Stimulated activated CD4-positive, alpha-beta T cell treated with anti-CD3 and anti-CD28 coated beads, Interleukin-1b, Interleukin-23, amount 100 ng/mL, for 4 hours (primary cell): ENCODE measurements around the gene DMD.
"Not testable (repeated sequence)": the region's sequence is repeated elsewhere in the genome, so short reads cannot be mapped to it uniquely, and the experiment has no call there.

Source experiments
- DNase-seq, 2 donors: peaks; one replicate each; pipeline ENCODE4 v3.0.0-alpha.2; 2020; ENCODE audit warnings: low read depth in 2 of 2

Gene DMD

GRCh38 chrX:32867781-32868523 lies 343.4 kb downstream of the DMD start:
- no peak for DNase-seq

DNA sequence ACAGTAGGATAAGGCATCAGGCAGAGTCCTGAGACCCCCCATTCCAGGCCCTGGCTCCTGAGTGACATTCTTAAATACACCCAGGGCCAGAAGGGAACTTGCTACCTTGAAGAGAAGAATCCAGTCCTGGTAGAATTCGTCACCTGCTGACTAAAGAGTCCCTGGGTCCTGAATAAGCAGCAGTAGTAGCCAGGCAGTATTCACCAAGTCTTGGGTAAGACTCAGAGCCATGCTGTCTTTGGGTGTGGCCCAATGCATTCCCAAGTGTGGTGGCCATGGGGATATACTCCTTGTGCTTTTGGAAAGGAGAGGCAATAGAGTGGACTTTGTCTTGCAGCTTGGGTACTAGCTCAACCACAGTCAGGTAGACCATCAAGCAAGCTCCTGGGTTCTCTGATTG lies 359.1 kb downstream of the DMD start:
- DNase-seq: no peak

GRCh38 chrX:32851556-32851955 lies 359.8 kb downstream of the DMD start:
- DNase-seq: no peak

DNA sequence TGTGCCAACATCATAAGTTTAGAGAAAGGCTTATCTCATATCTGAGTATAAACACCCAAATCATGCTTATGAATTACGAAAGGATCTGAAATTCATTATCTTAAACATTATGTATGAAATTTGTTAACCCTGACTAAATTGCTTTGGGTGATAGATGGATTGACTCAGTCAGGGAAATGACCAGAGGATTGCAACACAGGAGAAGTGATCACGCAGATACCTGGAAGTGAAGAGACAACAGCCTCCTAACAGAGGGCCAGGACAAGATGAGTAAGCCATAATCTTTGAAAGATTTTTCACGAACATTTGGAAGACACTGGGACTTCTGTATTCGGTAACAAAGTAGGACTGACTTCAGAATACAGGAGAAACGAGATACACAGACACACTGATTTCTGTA lies 363.4 kb downstream of the DMD start:
- DNase-seq: no peak

- no peak for DNase-seq
These were observed 369.3 kb downstream of the DMD start for GRCh38 chrX:32842053-32842452.

DNA sequence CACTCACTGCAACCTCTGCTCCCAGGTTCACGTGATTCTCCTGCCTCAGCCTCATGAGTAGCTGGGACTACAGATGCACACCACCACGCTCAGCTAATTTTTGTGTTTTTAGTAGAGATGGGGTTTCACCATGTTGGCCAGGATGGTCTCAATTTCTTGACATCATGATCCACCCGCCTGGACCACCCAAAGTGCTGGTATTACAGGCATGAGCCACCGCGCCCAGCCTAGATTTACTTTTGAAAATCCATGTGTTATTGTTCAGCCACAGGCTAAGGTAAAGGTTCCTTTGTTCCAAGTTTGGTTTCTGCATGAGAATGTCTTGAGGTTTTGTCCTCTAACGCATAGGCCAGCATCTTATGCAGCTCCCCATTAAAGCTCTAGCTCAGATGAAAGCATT lies 371.6 kb downstream of the DMD start:
- no peak for DNase-seq

DNA sequence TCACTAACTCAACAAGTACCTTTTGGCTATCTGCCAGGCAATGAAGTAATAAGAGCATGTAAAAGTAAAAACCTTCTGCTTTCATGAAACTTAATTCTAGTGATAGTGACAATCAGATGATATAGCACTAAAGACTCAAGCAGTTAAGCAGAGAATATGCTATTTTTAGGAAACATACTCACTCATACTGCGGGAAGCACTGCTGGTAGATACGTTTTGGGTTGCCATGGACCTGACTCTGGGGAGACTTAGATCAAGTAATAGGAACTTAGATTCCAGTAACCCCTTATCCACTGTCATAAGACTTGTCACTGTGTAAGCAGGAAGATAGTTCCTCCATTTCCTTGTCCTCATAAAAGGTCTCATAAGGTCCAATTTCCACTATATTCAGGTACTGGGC lies 386.3 kb downstream of the DMD start:
- no peak for DNase-seq

- DNase-seq: no peak
These were observed 407.3 kb downstream of the DMD start for GRCh38 chrX:32804034-32804433.

DNA sequence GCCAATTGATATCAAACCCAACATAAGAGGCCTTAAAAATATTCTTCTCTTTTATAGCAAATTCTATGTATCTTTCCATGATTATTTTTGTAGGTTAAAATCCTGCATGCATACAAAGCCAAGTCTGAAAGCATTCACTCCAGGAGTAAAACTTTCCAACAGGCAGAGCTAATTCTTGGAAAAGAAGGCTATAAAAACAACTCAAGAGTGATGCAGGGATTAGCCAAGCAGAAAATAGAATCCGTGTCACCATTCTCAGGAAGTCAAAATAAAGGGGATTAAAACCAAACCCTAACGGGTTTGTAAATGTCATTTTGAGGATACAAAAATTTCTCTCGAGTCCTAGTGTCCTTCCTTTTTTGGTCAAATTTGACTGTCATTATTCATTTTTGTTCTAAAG lies 412.4 kb downstream of the DMD start:
- no peak for DNase-seq

DNA sequence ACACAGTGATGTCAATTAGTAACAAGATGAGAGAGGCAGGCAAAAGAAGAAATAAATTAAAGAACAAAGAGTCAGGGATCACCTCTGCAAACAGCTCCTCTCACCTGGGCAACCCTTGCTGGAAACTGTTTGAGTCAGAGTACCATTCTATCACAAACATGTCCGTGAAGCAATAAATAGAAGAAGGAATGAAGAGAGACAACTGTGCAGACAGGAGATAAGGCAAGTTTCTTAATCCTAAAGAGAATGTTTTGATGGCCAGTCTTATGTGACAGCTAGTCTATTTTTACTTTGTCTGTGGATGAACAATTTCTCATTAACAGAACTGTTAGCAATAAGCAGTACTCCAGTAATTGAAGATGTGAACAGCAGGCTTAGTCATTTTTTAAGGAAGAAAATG lies 422.4 kb downstream of the DMD start:
- DNase-seq: no peak

GRCh38 chrX:32780109-32780508 lies 431.2 kb downstream of the DMD start:
- DNase-seq: no peak

DNA sequence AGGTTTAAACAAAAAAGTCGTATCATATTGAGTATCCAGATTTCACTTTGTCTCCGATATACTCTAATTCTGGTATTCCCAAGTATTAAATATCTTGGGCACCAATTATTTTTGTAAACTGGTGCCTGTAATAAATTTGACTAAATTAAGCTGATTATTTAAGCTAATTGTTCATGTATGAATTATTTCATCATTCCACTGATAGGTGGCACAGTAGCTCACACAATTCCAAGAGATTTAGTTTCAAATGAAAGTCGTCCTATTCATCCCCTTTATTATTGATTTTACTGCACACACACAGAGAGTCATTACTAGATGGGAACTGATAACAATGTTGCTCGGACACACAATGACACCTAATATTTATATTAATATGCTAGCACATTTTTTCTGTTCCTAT lies 432.4 kb downstream of the DMD start:
- DNase-seq: no peak

- DNase-seq: no peak
These were observed 436.4 kb downstream of the DMD start for GRCh38 chrX:32774966-32775365.

DNA sequence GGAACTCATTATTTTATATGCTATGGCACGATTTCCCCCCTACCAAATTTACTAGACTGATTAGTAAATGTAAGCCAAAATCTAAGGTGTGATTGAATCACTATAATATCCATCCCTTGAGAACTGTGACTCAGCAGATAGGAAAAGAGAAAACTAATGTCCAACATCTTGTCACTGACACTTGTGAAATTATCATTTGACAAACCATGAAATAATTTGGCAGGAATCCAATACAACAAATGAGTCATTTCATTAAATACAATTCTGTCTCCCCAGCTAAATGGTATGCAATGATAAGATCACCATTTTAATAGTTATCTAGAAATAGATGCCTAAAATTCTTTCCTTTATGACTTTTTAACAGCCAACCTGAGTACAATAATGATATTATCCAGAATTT lies 462.3 kb downstream of the DMD start:
- no peak for DNase-seq

DNA sequence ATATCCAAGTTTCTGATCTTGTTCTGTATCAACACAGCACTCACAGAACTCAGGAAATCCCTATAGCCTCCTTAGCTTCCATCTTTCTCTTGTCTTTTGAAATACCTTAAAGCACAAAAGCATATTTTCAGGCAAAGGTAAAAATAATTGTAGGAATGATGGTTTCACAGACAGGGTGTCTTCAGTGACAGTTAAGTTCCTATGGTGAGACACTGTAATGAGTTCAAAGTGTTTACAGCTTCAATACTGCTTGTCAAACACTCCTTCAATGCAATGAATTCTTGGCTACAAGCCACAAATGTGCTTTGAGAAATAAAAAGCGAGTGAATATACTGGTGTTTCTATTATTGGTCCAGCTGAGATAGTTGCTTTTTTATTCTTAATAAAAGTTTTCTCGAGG lies 466.0 kb downstream of the DMD start:
- no peak for DNase-seq

- no peak for DNase-seq
These were observed 466.4 kb downstream of the DMD start for GRCh38 chrX:32744921-32745320.

DNA sequence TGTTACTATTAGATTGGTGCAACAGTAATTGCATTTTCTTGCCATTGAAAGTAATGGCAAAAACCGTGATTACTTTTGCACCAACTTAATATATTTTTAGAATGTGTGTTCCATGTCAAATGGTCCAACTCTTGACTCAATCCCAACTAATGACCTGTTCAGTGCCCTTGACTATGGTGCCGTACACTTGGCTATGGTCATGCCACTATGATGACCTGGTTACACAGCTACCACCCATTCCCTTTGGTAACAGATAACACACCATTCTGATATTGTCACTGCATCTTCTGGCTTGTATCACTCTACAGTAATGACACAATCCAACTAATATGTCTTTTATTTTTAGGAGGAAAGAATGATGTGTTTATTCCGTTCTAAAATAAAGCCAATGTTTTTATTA lies 469.4 kb downstream of the DMD start:
- no peak for DNase-seq

DNA sequence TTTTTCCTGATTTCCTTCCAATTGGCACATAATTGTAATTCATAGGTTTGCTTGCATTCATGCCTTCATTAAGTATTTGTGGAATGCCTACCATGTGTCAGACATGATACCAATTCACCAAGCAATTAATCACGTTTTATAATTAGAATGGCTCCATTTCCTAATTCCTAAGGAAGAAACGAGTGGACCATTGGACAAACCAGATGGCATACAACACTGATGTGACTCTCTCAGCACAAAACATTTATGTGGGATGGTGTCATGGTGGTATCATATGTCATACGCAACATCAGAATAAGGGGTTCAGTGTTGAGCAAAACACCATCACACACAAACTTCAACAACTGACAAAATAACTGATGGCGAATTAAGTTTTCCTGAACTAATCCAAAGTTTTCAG lies 502.8 kb downstream of the DMD start:
- DNase-seq: no peak

- DNase-seq: not testable (repeated sequence)
These were observed 506.0 kb downstream of the DMD start for GRCh38 chrX:32705385-32705784.

DNA sequence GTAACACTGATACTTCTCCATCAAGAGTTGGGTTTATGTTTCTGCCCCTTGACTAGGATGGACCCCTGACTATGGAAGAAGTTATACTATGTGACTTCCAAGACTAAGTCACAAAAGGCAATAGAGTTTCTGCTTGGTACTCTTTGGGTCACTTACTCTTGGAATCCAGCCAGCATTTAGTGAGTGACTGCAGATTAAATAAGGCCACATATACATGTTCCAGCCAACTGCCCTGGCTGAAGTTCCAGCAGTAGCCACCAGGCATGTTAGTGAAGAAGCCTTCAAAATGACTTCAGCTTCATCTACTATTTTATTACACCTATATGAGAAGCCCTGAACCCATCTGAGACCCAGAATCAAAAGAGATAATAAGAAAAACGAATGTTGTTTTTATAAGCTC lies 524.0 kb downstream of the DMD start:
- no peak for DNase-seq

GRCh38 chrX:32678487-32678886 lies 532.9 kb downstream of the DMD start:
- no peak for DNase-seq

DNA sequence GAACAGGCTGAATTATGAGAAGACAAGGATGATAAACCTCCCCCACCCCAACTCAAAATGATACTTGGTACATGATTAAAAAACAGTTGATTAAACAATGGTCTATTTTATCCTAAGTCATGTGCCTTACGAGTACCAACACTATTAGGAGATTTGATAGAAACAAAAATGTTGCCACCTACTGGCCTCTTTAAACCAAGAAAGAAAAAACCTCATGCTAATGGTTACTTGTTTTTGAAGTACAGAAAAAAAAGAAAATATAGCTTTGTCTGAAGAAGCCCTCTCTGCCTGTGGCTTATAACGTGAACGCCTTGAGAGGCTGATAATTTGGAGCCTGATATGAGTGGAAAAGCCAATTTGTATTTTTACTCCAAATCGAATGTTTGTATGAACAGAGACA lies 538.2 kb downstream of the DMD start:
- DNase-seq: no peak

DNA sequence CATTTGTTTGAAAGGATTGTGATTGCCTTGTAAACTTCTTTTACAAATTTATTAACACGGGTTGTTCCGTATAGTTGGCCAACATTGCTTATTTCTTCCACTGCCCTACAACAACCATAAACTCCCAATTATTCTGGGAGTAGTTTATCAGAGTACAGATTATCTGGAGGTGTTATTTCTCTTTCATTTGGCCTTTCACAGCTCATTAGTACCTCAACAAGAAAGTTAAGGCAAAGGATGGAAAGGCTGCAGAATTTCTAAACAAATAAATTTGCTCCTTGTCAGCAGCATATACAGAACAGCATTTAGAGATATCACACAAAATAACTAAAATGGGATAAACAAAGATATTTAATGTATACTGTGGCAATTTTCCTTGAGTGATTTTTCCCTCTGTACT lies 548.8 kb downstream of the DMD start:
- no peak for DNase-seq

- no peak for DNase-seq
These were observed 566.7 kb downstream of the DMD start for GRCh38 chrX:32644476-32645245.
